HG02970 (cell line): Measurements from ENCODE around the gene MANSC1.
"Not testable (repeated sequence)": the region's sequence is repeated elsewhere in the genome, so short reads cannot be mapped to it uniquely, and the experiment has no call there.

Experiments
- ATAC-seq: cut with Tn5 transposase; IDR thresholded peaks from one replicate; pipeline ENCODE4 v1.9.1; 2021; ENCODE audit warnings: mild to moderate bottlenecking, moderate library complexity, moderate number of reproducible peaks; ENCODE audit not compliant: unreplicated experiment, low FRiP score

MANSC1 gene

DNA sequence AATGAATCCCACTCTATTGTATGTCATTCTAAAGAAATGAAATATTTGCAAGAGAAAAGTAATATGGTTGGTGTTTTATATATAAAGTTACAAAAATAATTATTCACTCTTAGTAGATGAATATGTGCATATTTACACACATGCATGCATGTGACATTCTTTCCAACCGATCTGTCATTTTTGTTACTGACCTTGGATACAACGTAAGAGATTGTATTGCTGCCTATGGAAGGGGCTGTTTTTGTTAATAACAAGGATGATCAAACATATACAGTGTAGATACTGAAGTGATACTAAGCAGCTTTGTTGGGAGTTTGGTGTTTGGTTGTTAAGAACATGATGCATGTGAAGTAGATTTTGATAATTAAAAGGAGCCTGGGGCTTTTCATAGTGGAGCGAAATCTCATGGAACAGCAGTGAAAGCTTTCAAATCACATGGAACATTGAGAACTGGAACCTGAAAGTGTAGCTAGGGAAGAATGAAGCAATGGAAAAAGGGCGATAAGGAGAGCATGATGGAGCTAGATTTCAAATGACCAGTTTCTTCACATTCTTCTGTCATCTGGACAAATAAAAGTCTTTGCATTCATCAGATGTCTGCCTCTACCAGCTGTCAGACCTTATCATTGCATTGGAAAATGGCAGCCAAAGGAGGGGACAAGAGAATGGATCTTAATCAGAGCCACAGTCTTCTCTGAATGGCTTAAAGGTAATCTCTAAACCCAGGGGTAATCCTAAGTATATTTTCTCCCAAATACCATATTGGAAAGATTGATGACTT is 16.8 kb upstream of the MANSC1 start:
- no peak for ATAC-seq

DNA sequence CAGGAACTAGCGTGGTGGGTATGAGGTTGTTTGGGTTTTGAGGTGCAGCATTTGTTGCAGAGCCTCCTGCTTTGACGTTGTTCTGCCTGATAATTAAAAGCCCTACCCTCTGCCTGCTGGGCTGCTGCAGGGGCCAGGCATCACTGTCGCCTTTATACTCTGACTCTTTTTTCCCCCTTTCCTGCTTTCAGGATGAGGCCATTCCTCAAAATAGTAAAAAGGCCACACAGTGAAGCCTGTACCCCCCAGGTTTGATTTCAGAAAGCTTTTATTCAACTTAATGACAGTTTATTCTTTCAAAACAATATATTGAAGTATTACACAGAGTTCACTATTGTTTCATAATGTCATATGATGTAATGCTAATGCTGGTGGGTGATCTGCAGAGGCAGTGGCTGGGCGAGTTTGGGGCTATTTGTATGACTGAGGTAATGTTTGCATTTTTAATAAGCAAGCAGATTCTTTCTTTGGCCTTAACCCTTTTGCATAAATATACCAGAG is 15.9 kb upstream of the MANSC1 start:
- no peak for ATAC-seq

- no peak for ATAC-seq
Observed at GRCh38 chr12:12365446-12365802, 15.4 kb upstream of the MANSC1 start.

DNA sequence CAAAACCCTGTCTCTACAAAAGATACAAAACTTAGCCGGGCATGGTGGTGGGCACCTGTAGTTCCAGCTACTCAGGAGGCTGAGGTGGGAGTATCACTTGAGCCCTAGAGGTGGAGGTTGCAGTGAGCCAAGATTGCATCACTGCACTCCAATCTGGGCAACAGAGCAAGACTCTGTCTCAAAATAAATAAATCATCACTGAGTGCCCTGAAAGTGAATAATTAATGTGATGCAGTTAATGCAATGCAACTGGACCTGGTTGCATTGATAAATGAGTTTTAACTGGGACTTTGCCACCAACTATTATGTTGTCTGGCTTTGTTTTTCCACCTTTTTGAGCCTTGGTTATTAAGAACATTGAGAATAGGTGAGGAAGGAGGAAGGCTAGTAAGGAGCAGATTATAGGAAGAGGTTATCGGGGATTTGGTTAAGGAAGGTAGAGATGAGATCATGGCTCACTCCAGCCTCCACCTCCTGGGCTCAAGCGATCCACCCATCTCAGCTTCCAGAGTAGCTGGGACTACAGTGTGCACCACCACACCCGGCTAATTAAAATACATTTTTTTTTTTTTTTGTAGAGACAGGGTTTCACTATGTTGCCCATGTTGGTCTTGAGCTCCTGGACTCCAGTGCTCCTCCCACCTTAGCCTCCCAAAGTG is 14.9 kb upstream of the MANSC1 start:
- ATAC-seq: no peak

DNA sequence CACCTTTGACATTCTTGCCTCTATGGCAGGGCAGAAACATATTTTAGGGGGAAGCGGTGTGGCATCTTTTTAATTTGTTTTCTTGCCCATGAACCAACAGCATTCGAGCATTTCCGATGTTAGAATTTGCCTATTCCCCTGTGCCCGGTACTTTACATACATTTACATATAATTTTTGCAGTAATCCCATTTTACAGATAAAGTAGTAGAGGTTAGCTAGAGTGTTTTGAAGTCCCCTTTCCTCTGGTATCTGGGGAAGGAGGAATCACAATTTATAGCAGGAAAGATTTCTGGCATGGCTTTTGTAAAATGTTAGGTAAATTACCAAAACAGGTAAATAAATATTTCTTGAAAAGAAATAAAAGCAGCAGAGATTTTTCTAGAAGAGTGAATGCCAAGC is 8.5 kb upstream of the MANSC1 start:
- no peak for ATAC-seq

GRCh38 chr12:12357719-12358461 is 7.8 kb upstream of the MANSC1 start:
- no peak for ATAC-seq

DNA sequence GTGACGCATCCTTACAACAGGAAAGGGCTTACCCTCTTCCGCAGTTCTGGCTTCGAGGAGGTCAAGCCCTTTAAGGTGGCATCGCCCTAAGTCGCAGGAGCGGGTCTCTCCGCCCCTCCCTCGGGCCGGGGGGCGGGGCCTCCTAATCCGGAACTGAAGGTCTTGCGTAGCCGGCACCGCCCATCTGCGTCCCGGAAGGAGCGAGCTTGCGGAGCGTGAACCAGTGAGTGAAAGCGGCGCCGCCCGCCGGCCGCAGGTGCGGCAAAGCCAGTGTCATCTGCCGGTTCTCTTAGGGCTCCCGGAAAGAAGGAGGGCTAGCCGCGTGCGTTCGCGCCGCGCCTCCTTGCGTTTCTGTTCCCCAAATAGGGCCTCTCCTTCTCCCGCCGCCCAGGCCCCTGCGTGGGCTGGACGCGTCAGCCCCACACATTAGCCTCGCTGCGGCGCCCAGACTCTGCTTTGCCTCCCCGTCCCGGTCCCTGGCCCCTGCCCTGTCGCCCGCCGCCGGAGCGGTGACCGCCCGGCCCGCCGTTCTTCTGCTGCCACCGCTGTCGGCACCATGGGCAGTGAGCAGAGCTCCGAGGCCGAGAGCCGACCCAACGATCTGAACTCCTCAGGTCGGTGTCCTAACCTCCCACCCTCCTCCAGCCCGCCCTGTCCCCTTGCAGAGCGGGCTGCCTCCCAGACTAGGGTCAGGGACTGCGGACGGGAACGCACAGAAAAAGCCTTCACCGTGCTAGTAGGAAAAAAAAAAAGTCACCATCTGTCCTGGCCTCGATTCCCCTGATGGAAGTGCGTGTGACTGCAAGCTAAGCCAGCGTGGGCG is 7.1 kb upstream of the MANSC1 start, which contains the start of gene BORCS5:
Gene BORCS5, plus strand, starts transcription at position 183 of the 823 bp plus-strand sequence. Its CDS starts 374 bp downstream, at position 557.
- ATAC-seq: peak; percentile 86

- ATAC-seq: no peak
Observed at GRCh38 chr12:12356467-12356895, 6.4 kb upstream of the MANSC1 start.

GRCh38 chr12:12353807-12354206 is 3.8 kb upstream of the MANSC1 start:
- ATAC-seq: no peak

DNA sequence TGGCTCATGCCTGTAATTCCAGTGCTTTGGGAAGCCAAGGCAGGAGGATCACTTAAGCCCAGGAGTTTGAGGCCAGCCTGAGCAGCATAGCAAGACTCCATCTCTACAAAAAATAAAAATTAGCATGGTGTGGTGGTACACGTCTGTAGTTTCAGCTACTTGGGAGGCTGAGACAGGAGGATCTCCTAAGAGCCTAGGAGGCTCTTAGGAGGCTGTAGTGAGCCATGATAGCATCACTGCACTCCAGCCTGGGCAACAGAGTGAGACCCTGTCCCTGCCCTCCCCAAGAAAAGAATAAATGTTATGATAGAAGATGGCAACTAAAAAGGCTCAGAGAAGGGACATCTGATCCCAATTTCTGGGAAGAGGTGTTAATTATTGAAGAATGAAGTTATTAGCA is 3.2 kb upstream of the MANSC1 start:
- no peak for ATAC-seq

DNA sequence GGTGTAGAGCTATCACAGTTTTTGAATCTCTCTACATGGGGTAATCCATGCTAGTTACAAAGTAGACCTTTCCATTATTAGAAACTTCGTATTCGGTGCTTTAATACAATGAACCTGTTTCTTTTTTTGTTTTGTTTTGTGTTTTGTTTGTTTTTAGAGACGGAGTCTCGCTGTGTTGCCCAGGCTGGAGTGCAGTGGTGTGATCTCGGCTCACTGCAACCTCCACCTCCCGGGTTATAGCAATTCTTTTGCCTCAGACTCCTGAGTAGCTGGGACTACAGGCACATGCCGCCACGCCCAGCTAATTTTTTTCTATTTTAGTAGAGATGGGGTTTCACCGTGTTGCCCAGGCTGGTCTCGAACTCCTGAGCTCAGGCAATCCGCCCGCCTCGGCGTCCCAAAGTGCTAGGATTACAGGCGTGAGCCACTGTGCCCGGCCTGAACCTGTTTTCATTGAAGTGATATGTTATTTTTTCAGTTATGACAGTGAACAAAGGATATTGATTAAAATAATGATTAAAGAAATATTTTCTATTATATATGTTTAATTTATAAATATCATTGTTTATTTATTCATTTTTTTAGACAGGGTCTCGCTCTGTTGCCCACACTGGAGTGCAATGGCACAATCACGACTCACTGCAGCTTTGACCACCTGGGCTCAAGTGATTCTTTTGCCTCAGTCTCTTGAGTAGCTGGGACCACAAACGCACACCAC is 1.6 kb upstream of the MANSC1 start:
- not testable (repeated sequence) for ATAC-seq

DNA sequence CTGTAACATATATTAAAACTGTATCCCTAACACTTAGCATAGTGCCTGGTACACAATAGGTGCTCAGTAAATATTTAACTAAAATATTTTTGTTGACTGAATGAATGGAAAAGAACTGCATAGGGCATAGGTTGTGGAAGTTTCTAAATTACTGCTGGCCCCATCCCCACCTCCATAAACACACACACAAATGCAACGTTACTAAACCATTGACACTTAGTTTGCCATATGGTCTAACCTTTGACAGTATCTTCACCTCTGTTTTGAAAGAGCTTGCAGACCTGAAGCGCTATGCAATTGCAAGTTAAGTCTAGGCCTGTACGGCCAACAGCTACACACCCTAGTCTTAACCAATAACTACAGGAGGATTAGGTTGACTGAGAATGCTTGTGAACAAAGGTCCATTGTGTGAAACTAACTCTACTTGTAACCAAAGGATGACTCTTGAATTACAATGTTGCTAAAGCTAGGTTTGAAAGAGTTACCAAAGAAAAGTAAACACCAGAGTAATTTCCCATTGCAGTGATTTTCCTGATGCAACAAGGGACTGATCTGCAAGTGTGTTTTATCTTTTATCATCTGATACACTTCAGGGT is 924 bp upstream of the MANSC1 start:
- no peak for ATAC-seq

DNA sequence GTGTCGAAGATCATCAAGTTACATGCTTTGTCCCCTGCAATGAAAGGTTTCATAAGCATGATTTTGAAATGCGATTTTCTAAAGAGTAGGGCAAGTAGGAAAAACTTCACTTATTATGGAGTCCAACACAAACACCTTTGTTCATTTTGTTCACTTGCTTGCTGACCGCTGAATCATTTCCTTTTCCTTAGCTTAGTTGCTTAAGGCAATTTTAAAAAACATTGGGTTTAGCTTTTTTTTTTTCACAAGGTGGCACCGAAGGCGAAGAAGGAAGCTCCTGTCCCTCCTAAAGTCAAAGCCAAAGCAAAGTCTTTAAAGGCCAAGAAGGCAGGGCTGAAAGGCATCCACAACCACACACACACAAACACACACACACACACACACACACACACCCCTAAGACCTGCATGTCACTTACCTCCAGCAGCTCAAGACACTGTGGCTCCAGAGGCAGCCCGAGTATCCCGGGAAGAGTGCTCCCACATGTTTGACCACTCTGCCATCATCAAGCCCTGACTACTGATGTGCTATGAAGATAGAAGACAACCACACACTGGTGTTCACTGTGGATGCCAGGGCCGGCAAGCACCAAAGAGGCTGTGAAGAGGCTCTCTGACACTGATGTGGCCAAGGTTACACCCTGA is 11.4 kb downstream of the MANSC1 start:
- ATAC-seq: no peak

DNA sequence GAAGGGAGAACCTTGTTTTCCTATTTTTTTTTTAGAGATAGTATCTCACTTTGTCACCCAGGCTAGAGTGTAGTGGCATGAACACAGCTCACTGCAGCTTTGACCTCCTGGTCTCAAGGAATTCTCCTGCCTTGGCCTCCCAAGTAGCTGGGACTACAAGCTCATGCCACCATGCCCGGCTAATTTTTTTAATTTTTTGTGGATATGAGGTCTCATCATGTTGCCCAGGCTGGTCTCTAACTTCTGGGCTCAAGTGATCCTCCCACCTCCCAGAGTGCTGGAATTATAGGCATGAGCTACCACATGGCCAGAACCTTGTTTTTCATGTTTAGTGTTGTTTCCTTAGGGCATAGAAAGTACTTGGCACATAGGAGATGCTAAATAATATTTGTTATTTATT is 13.5 kb downstream of the MANSC1 start:
- no peak for ATAC-seq

- ATAC-seq: no peak
Observed at GRCh38 chr12:12336049-12336411, 14.0 kb downstream of the MANSC1 start.

GRCh38 chr12:12334367-12335040 is 15.5 kb downstream of the MANSC1 start:
- no peak for ATAC-seq

DNA sequence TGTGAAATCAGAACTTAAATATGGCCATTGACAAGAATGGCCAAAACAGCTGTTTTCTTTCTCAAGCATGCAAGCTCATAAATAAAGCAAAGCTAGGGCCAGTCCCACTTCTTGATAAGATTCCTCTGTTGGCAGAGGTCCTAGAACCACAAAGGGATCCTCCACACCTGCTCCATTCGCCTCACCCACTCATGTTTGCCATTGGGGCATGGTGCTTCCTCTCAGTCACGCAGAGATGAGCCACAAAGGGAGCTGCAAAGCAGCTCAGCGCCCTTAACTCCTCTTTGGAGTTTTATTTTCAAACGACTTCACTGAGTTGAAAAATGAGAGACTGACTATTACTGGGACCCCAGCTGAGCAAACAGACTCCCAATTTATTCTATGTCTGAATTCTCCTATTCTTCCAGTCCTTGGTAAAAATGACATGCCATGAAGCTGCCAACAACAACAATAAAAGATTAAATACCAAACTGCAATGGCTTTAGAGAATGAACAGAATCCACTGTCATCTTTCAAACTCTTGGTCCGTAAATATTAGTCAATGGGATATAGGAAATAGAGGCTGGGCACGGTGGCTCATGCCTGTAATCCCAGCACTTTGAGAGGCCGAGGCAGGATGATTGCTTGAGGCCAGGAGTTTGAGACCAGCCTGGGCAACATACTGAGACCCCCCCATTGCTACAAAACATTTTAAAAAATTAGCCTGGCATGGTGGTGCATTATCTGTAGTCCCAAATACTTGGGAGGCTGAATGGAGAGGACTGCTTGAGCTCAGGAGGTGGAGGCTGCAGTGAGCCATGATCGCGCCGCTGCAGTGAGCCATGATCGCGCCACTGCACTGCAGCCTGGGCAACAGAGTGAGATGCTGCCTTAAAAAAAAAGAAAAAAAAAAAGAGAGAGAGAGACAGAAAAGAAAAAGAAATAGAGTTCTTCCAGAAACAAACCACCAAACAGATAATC is 16.4 kb downstream of the MANSC1 start:
- no peak for ATAC-seq
